Tibial artery (tissue), 4 donors: ENCODE results near the gene FGFR2.

Experiments
- DNase-seq, 2 donors: peaks; one replicate each; pipeline ENCODE4 v3.0.0-alpha.2; 2019
- H3K27ac ChIP-seq, 2 donors: fragments of 200-600 bp; sonication (generic) in 1 of 2; 1 replicate in 1 of 2; 2 replicates in 1 of 2; pipeline ENCODE4 v1.5.1; 2018 to 2019; ENCODE audit warnings: mild to moderate bottlenecking in 1 of 2
- H3K27me3 ChIP-seq, 2 donors: fragments of 200-600 bp; sonication (generic) in 1 of 2; one replicate each; pipeline versions ENCODE4 v1.5.1 to v1.6.0; 2016 to 2019
- H3K36me3 ChIP-seq, 3 donors: fragments of 200-600 bp; sonication (generic) in 2 of 3; one replicate each; pipeline ENCODE4 v1.5.1; 2016 to 2019; ENCODE audit warnings: mild to moderate bottlenecking in 2 of 3
- H3K4me1 ChIP-seq, 4 donors: fragments of 200-600 bp; sonication (generic) in 2 of 4; 1 replicate in 3 of 4; 2 replicates in 1 of 4; pipeline ENCODE4 v1.5.1; 2016 to 2019
- H3K4me3 ChIP-seq, 2 donors: fragments of 200-600 bp; sonication (generic) in 1 of 2; 1 replicate in 1 of 2; 2 replicates in 1 of 2; pipeline ENCODE4 v1.5.1; 2018 to 2019; ENCODE audit warnings: mild to moderate bottlenecking in 2 of 2
- H3K9me3 ChIP-seq, 3 donors: fragments of 200-600 bp; sonication (generic) in 1 of 3; one replicate each; pipeline ENCODE4 v1.5.1; 2016 to 2019
- CTCF ChIP-seq, 2 experiments: fragments of 200-600 bp in 1 of 2; fragments of 450-650 bp in 1 of 2; IDR thresholded peaks; one replicate each; pipeline ENCODE4 v1.5.1; 2017 to 2019; ENCODE audit warnings: antibody characterized with exemption in 2 of 2, mild to moderate bottlenecking in 1 of 2, moderate library complexity in 1 of 2
- intact Hi-C: fragments of 100-400 bp; cut with DNase I; formaldehyde crosslinking; loops from one replicate; pipeline ENCODE4 v1.15.0; 2023; ENCODE audit warnings: low total_unique reads

FGFR2 gene

GRCh38 chr10:121592155-121592890 lies 5.9 kb downstream of the FGFR2 start:
- Histone ChIP-seq H3K36me3 (peaks cover 0 to 6% (median 4%) of the 10 kb centered on the region in 3 donors), H3K4me3 (no peak overlapping the region), H3K27ac (no peak overlapping the region), H3K27me3 (no peaks in the 10 kb centered on the region), H3K4me1 (peaks cover 0 to 26% (median 13%) of the 10 kb centered on the region in 4 donors), H3K9me3 (no peaks in the 10 kb centered on the region)
- DNase-seq, result no peak
- no peak for TF ChIP-seq CTCF (IDR thresholded peaks at IDR 0.05)
- intact Hi-C loops, result no loop called here

GRCh38 chr10:121591186-121591585 lies 7.1 kb downstream of the FGFR2 start:
- no peaks in the 10 kb centered on the region for H3K9me3 ChIP-seq
- TF ChIP-seq CTCF (IDR thresholded peaks at IDR 0.05), result no peak
- H3K27me3 ChIP-seq, result no peaks in the 10 kb centered on the region
- no peak overlapping the region for H3K27ac ChIP-seq
- DNase-seq, result no peak
- H3K4me1 ChIP-seq, result peaks cover 0 to 21% (median 10%) of the 10 kb centered on the region in 4 donors
- no peak overlapping the region for H3K4me3 ChIP-seq
- H3K36me3 ChIP-seq, result peaks cover 0 to 6% (median 4%) of the 10 kb centered on the region in 3 donors
- intact Hi-C loops, result no loop called here

GRCh38 chr10:121590772-121591171 lies 7.5 kb downstream of the FGFR2 start:
- H3K36me3 ChIP-seq, result peaks cover 0 to 6% (median 4%) of the 10 kb centered on the region in 3 donors
- intact Hi-C loops, result no loop called here
- TF ChIP-seq CTCF (IDR thresholded peaks at IDR 0.05), result no peak

GRCh38 chr10:121589553-121589952 lies 8.7 kb downstream of the FGFR2 start:
- H3K4me1 ChIP-seq, result peaks cover 0 to 9% (median 2%) of the 10 kb centered on the region in 4 donors
- no peak overlapping the region for H3K27ac ChIP-seq
- intact Hi-C loops, result no loop called here
- TF ChIP-seq CTCF (IDR thresholded peaks at IDR 0.05), result no peak
- no peak overlapping the region for H3K4me3 ChIP-seq
- no peak for DNase-seq
- no peaks in the 10 kb centered on the region for H3K27me3 ChIP-seq
- H3K36me3 ChIP-seq, result peaks cover 0 to 6% (median 4%) of the 10 kb centered on the region in 3 donors
- H3K9me3 ChIP-seq, result no peaks in the 10 kb centered on the region

More at GRCh38 chr10:121590772-121591171, 7.5 kb downstream of the FGFR2 start:
- H3K27ac ChIP-seq, result no peak overlapping the region
- no peak overlapping the region for H3K4me3 ChIP-seq
- no peaks in the 10 kb centered on the region for H3K9me3 ChIP-seq
- H3K27me3 ChIP-seq, result no peaks in the 10 kb centered on the region
- no peak for DNase-seq
- H3K4me1 ChIP-seq, result peaks cover 0 to 16% (median 8%) of the 10 kb centered on the region in 4 donors

GRCh38 chr10:121583857-121584256 lies 14.4 kb downstream of the FGFR2 start:
- Histone ChIP-seq H3K4me3 (no peak overlapping the region), H3K27ac (no peak overlapping the region), H3K4me1 (peaks cover 0 to 31% (median 9%) of the 10 kb centered on the region in 4 donors), H3K27me3 (no peaks in the 10 kb centered on the region), H3K36me3 (no peaks in the 10 kb centered on the region), H3K9me3 (no peaks in the 10 kb centered on the region)
- no peak for TF ChIP-seq CTCF (IDR thresholded peaks at IDR 0.05)
- intact Hi-C loops, result no loop called here
- no peak for DNase-seq
